ENCODE measurements around the gene WNK1. TPM values are rescaled to one million over a fixed set of nuclear protein-coding genes. Genes with fewer than 3 reads are reported as not detected.
"Not testable (repeated sequence)": the region's sequence is repeated elsewhere in the genome, so short reads cannot be mapped to it uniquely, and the experiment has no call there.

Gene WNK1
- polyA plus RNA-seq (ENCODE audit: low read depth in 6 of 6), result 10 to 100 TPM in 5 of 6 donors, 1 to 10 TPM in 1; 3.9 to 41.1 (median 15.3) TPM

DNA sequence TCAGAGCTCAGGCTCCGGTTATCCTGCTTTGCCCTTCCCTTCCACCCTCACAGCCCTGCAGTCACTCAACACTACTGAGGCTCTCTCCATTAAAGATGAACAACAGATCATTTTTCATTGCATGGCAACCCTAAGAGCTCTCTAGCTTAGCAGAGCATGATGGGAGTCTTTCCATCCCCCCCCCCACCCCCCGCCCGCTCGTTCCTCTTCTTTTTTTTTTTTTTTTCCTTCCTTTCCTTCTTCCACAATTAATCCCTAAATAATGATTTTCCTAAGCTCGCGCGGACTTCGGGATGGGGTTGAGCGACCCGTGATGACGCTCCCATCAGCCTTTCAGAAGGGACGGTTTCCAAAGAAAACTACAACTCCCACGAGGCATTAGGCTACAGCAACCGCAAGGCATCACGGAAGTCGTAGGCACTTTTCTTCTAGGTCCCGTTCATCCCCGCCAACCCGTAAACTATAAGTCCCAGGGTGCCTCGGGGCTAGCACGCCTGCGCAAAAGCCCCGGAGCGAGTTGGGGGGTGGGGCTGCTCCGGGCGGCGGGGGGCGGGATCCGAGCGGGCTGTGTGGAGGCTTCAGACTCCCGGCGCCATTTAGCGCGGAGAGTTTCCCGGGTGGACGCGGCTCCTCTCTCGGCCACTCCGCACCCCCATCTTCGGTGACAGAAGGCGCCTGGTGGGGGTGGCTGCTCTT, at the start of gene WNK1:
WNK1 (plus strand) TSS at position 581 of the 696 bp plus-strand sequence. CDS start 987 bp downstream, outside the sequence.
- Mint-ChIP-seq H3K27ac (peak within 1 kb of the TSS in 5 of 6 donors; percentile 82 to 96 (median 94)), H3K36me3 (no peaks in the 10 kb centered on the region), H3K27me3 (no peaks in the 10 kb centered on the region), H3K4me3 (peak within 1 kb of the TSS in 6 of 8 donors; percentile 93 to 97 (median 95)), H3K9me3 (no peaks in the 10 kb centered on the region), H3K4me1 (peaks cover 29 to 39% (median 29%) of the 10 kb centered on the region in 3 donors)
- peak; percentile 94 for DNase-seq
- ATAC-seq (ENCODE audit: low read depth in 2 of 2), result peak; percentile 65 to 69

- peak overlapping the region in 1 of 8 donors; percentile 66 for H3K4me3 Mint-ChIP-seq
These were observed 47.7 kb upstream of the WNK1 start for GRCh38 chr12:704516-705242.

DNA sequence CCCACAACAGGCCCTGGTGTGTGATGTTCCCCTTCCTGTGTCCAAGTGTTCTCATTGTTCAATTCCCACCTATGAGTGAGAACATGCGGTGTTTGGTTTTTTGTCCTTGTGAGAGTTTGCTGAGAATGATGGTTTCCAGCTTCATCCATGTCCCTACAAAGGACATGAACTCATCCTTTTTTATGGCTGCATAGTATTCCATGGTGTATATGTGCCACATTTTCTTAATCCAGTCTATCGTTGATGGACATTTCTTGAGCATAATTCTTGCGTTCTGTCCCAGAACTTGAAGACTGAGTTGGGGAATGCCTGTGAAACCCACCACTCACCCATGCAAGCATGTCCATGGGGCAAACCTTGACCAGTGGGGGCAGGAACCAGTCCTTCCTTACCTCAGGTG, 44.3 kb upstream of the WNK1 start:
- H3K4me1 Mint-ChIP-seq; H3K4me3 Mint-ChIP-seq; ATAC-seq (ENCODE audit: low read depth in 2 of 2); H3K27ac Mint-ChIP-seq; DNase-seq; H3K9me3 Mint-ChIP-seq; H3K36me3 Mint-ChIP-seq; H3K27me3 Mint-ChIP-seq: not testable (repeated sequence)

More at GRCh38 chr12:704516-705242, 47.7 kb upstream of the WNK1 start:
- peak overlapping the region in 2 of 6 donors; percentile 8 to 52 for H3K27ac Mint-ChIP-seq
- ATAC-seq (ENCODE audit: low read depth in 2 of 2) (no peak), DNase-seq (no peak)
- H3K27me3 Mint-ChIP-seq, result no peaks in the 10 kb centered on the region
- peaks cover 0 to 9% (median 0%) of the 10 kb centered on the region in 3 donors for H3K4me1 Mint-ChIP-seq
- H3K36me3 Mint-ChIP-seq, result no peaks in the 10 kb centered on the region
- peaks cover 0 to 10% (median 5%) of the 10 kb centered on the region in 7 donors for H3K9me3 Mint-ChIP-seq

GRCh38 chr12:709455-710020, 42.8 kb upstream of the WNK1 start:
- no peaks in the 10 kb centered on the region for H3K27me3 Mint-ChIP-seq
- H3K4me1 Mint-ChIP-seq, result peaks cover 0 to 2% (median 0%) of the 10 kb centered on the region in 3 donors
- no peak overlapping the region for H3K27ac Mint-ChIP-seq
- no peak for DNase-seq
- H3K4me3 Mint-ChIP-seq, result no peak overlapping the region
- no peaks in the 10 kb centered on the region for H3K36me3 Mint-ChIP-seq
- peaks cover 0 to 4% (median 2%) of the 10 kb centered on the region in 7 donors for H3K9me3 Mint-ChIP-seq
- ATAC-seq (ENCODE audit: low read depth in 2 of 2), result no peak

GRCh38 chr12:712172-712863, 40.1 kb upstream of the WNK1 start:
- Mint-ChIP-seq H3K27ac (no peak overlapping the region), H3K27me3 (no peaks in the 10 kb centered on the region), H3K9me3 (peaks cover 0 to 2% (median 0%) of the 10 kb centered on the region in 7 donors), H3K36me3 (no peaks in the 10 kb centered on the region), H3K4me3 (no peak overlapping the region), H3K4me1 (peaks cover 2 to 6% (median 3%) of the 10 kb centered on the region in 3 donors)
- DNase-seq (no peak), ATAC-seq (ENCODE audit: low read depth in 2 of 2) (no peak)

DNA sequence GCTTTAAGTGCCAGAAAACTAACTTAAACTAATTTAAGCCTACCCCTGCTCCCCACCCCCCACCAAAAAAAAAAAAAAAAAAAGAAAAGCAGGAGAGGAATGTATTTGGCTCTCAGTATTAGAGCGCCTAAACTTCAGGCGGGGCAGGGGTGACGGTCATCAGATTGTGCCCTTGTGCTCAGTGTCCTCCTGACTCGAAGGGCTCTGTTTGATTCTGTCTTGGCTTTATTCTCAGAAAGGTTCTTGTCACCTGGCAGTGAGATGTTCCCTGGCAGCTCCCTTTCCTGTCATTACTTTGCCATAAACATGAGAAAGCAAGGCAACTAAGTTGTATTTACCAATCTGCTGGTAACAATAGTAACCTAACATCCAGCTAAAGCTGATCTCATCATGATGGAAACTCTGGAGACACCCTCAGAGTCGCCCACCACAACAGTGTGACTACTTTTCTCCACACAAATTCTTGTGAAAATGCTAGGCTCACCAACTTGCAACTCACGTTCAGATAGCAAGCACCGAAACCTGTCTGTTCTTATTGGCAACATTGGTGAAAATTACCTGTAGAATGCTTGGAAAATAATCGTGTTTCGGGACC, 39.0 kb upstream of the WNK1 start:
- Mint-ChIP-seq H3K9me3 (peaks cover 0 to 2% (median 0%) of the 10 kb centered on the region in 7 donors), H3K4me3 (no peak overlapping the region), H3K27ac (no peak overlapping the region), H3K4me1 (peaks cover 2 to 6% (median 6%) of the 10 kb centered on the region in 3 donors), H3K27me3 (no peaks in the 10 kb centered on the region), H3K36me3 (no peaks in the 10 kb centered on the region)
- DNase-seq (no peak), ATAC-seq (ENCODE audit: low read depth in 2 of 2) (no peak)

DNA sequence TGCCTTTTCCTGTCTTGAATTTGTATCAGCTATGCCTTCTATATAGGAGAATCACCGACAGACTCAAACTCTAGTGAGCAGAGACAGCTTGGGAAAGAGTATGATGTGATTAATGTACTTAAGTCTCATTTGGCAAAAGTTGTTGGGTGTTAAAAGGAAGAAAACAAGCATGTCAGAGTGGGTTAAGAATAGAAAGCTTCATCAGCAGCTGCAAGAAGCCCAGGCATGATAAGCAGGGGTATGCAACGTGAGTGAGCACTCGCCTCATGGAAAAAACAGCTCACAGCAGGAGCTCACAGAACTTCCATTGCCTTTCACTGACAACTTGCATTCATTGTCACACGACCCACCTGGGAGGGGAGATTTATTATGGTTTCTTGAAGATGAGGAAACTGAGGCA, 35.9 kb upstream of the WNK1 start:
- Mint-ChIP-seq H3K9me3 (no peaks in the 10 kb centered on the region), H3K36me3 (no peaks in the 10 kb centered on the region), H3K4me1 (peaks cover 23 to 30% (median 26%) of the 10 kb centered on the region in 3 donors), H3K27ac (no peak overlapping the region), H3K4me3 (no peak overlapping the region), H3K27me3 (no peaks in the 10 kb centered on the region)
- no peak for ATAC-seq (ENCODE audit: low read depth in 2 of 2)
- DNase-seq, result no peak

- Mint-ChIP-seq H3K27me3 (no peaks in the 10 kb centered on the region), H3K9me3 (no peaks in the 10 kb centered on the region), H3K27ac (peak overlapping the region in 5 of 6 donors; percentile 78 to 96 (median 92)), H3K4me1 (peaks cover 27 to 32% (median 29%) of the 10 kb centered on the region in 3 donors), H3K36me3 (no peaks in the 10 kb centered on the region), H3K4me3 (peak overlapping the region in 3 of 8 donors; percentile 48 to 89 (median 71))
- ATAC-seq (ENCODE audit: low read depth in 2 of 2) (no peak), DNase-seq (no peak)
These were observed 33.6 kb upstream of the WNK1 start for GRCh38 chr12:718756-719102.

GRCh38 chr12:720231-720941, 32.0 kb upstream of the WNK1 start:
- Mint-ChIP-seq H3K9me3 (no peaks in the 10 kb centered on the region), H3K4me3 (peak overlapping the region; percentile 26 to 89 (median 62)), H3K27me3 (no peaks in the 10 kb centered on the region), H3K36me3 (no peaks in the 10 kb centered on the region), H3K4me1 (peaks cover 36 to 39% (median 38%) of the 10 kb centered on the region in 3 donors), H3K27ac (peak overlapping the region; percentile 7 to 89 (median 62))
- DNase-seq (no peak), ATAC-seq (ENCODE audit: low read depth in 2 of 2) (no peak)

GRCh38 chr12:724194-724855, 28.1 kb upstream of the WNK1 start:
- Mint-ChIP-seq H3K27ac (peak overlapping the region in 4 of 6 donors; percentile 66 to 84 (median 80)), H3K4me1 (peaks cover 24 to 29% (median 27%) of the 10 kb centered on the region in 3 donors), H3K36me3 (no peaks in the 10 kb centered on the region), H3K27me3 (no peaks in the 10 kb centered on the region), H3K9me3 (no peaks in the 10 kb centered on the region), H3K4me3 (peak overlapping the region in 1 of 8 donors; percentile 33)
- DNase-seq, result no peak
- peak; percentile 27 to 42 for ATAC-seq (ENCODE audit: low read depth in 2 of 2)

- DNase-seq (no peak), ATAC-seq (ENCODE audit: low read depth in 2 of 2) (no peak)
- H3K36me3 Mint-ChIP-seq, result no peaks in the 10 kb centered on the region
- no peaks in the 10 kb centered on the region for H3K27me3 Mint-ChIP-seq
- H3K27ac Mint-ChIP-seq, result no peak overlapping the region
- H3K9me3 Mint-ChIP-seq, result no peaks in the 10 kb centered on the region
- peaks cover 17 to 23% (median 22%) of the 10 kb centered on the region in 3 donors for H3K4me1 Mint-ChIP-seq
- no peak overlapping the region for H3K4me3 Mint-ChIP-seq
These were observed 27.3 kb upstream of the WNK1 start for GRCh38 chr12:725076-725475.

Measured in naive B cell (primary cell).